ENCODE results near the gene IFITM10. TPM values are rescaled to one million over a fixed set of nuclear protein-coding genes. Genes with fewer than 3 reads are reported as not detected.

IFITM10 gene
- total RNA-seq, 1 donor from 2014 or later, result 1.5 TPM

GRCh38 chr11:1742371-1742770, 8.0 kb downstream of the IFITM10 start:
- DNase-seq (ENCODE audit: low spot score), result peak; percentile 49

GRCh38 chr11:1741741-1742140, 8.7 kb downstream of the IFITM10 start:
- peak; percentile 57 for DNase-seq (ENCODE audit: low spot score)

DNA sequence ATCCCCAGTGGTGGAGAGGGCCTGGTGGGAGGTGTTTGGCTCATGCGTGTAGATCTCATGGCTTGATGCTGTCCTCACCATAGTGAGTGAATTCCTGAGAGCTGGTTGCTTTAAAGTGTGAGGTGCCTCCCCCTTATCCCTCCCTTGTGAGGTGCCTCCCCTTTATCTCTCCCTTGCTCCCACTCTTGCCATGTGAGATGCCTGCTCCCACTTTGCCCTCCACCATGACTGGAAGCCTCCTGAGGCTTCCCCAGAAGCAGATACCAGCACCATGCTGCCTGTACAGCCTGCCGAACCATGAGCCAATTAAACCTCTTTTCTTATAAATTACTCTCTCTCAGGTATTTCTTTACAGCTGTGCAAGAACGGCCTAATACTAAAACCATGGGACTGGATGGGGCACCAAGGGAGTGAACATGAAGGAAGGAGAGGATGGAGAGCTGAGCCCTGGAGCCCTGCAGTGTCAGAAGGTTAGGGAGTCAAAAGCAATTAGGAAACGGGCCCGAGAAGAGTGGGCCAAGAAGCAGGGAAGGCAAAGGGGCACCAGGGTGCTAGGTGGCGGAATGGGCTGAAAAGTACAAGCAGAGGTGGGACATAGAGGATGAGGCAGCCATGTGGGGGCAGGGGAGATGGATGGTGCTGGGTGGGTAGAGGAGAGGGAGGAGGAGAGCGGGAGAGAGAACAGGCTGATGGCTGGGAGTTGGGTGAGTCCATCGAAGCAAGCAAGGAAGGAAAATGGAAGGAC, 9.4 kb downstream of the IFITM10 start:
- peak; percentile 45 for DNase-seq (ENCODE audit: low spot score)

DNA sequence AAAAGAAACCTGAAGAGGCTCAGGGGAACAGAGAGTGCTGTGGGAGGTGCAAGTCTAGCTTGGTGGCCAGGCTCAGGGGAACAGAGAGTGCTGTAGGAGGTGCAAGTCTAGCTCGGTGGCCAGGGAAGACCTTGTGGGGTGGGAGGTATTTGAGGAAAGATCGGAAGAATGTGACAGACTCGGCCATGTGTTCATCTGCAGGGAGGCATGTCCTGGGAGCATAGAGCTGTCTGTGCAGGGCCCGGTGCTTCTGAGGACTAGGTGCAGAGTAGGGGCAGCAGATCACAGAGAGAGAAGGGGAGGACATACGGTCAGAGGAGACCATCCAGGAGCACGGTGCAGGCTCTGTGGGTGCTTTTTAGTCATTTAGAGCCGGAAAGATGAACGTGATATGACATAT, 10.8 kb downstream of the IFITM10 start:
- DNase-seq (ENCODE audit: low spot score), result peak; percentile 67

- peak; percentile 62 for DNase-seq (ENCODE audit: low spot score)
Measured at GRCh38 chr11:1738380-1738779, 12.0 kb downstream of the IFITM10 start.

DNA sequence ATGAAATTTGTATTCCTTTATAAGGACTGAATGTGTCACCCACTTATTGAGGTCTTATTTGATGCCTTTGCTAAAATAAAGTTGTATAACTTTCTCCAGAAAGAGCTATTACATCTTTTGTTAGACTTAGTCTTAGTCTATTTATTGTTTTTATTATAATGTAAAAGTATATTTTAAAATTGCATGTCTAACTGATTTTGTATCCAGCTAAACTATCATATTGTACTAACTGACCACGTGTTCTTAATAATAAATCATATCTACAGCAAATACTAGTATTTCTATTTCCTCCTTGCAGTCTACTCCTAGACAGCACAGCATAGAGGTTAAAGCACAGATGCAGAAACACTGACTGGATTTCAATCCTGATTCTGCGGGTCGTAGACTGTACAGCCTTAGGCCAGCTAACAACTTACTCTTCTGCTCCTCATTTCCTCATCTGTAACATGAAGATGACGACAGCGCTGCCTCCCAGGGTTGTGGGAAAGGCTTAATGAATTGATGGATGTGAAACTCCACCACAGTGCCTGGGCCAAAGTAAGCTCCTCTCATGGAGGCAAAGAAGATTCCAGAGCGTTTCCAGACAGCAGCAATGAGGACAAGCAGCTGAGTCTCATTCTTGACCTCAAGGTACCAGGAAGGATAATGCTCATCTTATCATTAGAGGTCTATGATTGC, 13.2 kb downstream of the IFITM10 start:
- peak; percentile 28 for DNase-seq (ENCODE audit: low spot score)

GRCh38 chr11:1736447-1736992, 13.9 kb downstream of the IFITM10 start:
- DNase-seq (ENCODE audit: low spot score), result no peak

GRCh38 chr11:1735271-1735670, 15.1 kb downstream of the IFITM10 start:
- peak; percentile 79 for DNase-seq (ENCODE audit: low spot score)

GRCh38 chr11:1734641-1735081, 15.7 kb downstream of the IFITM10 start:
- peak; percentile 84 for DNase-seq (ENCODE audit: low spot score)

- peak; percentile 84 for DNase-seq (ENCODE audit: low spot score)
Measured at GRCh38 chr11:1733716-1734640, 16.4 kb downstream of the IFITM10 start.

DNA sequence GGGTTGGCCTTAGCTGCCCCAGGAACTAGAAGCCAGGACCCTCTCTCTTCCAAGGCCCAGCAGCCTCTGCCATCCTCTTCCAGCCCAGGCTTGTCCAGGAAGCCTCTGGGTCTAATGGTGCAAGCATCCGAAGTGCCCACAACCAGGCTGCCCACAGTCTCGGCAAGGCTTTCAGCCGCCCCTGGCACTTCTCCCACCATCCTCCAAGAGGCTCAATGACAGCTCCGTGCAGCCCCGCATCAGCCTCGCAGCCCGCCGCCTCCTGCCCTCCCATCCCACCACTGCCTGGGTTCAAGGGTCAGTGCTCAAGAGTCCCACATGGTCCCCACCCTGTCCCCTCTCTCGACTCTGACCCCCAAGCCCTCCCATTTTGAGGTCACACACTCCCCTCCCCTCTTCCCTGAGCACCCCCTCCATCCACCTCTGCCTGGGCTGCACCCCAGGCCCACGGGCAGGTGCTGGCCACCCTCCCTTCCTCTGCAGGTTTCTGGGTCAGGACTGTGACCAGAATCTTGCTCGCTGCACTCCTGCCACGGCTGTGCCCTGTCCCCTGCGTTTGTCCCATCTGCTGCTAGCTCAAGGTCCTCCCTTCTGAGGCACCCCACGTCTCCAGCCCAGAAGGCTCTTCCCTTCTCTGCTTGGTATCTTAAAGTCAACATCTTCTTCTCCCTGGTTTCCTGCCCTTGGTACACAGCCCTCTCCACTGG, 17.2 kb downstream of the IFITM10 start:
- peak; percentile 73 for DNase-seq (ENCODE audit: low spot score)

DNA sequence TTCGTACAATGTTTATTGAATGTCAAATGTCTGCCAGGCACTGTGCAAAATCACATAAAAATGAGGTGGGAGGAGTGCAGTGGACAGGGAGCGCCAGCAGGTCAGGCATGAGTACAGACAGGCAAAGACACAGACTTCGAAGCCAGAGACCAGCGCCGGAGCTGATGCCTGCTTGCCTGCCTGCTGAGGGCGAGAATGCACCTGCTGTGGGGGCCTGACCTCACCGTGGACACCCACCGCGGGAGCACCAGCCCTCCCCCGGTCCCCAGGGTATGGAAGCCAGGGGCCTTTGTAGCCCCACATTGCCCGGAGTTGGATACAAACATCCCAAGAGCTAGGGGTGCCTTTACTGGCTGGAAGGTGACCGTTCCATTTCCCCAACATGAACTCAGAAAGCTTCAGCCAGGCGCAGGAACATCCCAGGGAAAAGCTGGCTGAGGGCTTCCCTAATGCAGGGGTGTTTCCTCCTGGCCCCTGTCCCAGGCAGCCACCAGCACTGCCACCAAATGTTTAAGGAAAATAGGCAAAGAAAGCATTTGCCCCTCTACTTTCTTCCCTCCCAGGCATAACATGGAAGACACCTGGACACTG, 17.9 kb downstream of the IFITM10 start:
- DNase-seq (ENCODE audit: low spot score), result peak; percentile 71

GRCh38 chr11:1731451-1732059, 18.8 kb downstream of the IFITM10 start:
- no peak for DNase-seq (ENCODE audit: low spot score)

GRCh38 chr11:1730059-1730629, 20.3 kb downstream of the IFITM10 start:
- peak; percentile 69 for DNase-seq (ENCODE audit: low spot score)

GRCh38 chr11:1729692-1730011, 20.7 kb downstream of the IFITM10 start:
- DNase-seq (ENCODE audit: low spot score), result peak; percentile 53

- DNase-seq (ENCODE audit: low spot score), result no peak
Measured at GRCh38 chr11:1728931-1729691, 21.3 kb downstream of the IFITM10 start.

- peak; percentile 33 for DNase-seq (ENCODE audit: low spot score)
Measured at GRCh38 chr11:1728301-1728700, 22.1 kb downstream of the IFITM10 start.

DNA sequence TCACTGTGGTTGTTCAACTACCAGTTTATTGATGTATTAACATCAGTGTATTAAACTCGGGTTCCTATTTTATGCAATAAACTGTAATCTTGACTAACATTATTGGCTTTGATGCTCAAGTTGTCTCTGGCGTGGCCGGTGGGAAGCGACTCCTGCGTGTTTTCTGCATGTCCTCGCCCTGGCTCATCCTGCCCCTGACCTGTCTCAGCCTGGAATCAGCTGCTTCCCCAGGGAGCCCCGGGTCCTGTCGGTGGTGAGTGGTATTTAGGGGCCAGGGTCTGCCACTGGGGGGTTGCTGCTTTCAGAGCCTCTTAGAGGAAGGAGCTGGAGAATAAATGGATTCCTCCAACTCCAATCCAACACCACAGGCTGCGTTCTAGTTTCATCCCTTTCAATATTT, 22.5 kb downstream of the IFITM10 start:
- DNase-seq (ENCODE audit: low spot score), result peak; percentile 26
